GM18519 (cell line): ENCODE measurements around the gene B4GALT6.

Source experiments
- ATAC-seq: cut with Tn5 transposase; IDR thresholded peaks from one replicate; pipeline ENCODE4 v1.9.1; 2021; ENCODE audit warnings: mild to moderate bottlenecking, moderate library complexity; ENCODE audit not compliant: unreplicated experiment, low FRiP score

Gene B4GALT6

DNA sequence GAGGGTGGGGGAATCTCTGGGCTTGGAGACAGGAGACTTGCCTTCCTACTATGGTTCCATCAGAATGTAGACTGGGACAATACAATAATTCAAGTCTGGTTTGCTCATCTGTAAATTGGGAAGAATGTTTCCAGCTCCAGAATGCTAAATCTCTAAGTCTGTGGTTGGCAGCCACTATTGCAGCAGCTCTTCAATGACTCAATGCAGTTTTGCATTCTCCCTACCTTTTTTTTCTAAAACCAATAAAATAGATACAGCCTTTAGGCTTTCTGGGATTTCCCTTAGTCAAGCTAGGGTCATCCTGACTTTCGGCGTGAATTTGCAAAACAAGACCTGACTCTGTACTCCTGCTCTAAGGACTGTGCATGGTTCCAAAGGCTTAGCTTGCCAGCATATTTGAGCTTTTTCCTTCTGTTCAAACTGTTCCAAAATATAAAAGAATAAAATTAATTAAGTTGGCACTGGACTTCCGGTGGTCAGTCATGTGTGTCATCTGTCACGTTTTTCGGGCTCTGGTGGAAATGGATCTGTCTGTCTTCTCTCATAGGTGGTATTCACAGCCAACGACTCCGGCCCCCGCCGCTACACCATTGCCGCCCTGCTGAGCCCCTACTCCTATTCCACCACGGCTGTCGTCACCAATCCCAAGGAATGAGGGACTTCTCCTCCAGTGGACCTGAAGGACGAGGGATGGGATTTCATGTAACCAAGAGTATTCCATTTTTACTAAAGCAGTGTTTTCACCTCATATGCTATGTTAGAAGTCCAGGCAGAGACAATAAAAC is 86.2 kb downstream of the B4GALT6 start:
- ATAC-seq, result no peak

DNA sequence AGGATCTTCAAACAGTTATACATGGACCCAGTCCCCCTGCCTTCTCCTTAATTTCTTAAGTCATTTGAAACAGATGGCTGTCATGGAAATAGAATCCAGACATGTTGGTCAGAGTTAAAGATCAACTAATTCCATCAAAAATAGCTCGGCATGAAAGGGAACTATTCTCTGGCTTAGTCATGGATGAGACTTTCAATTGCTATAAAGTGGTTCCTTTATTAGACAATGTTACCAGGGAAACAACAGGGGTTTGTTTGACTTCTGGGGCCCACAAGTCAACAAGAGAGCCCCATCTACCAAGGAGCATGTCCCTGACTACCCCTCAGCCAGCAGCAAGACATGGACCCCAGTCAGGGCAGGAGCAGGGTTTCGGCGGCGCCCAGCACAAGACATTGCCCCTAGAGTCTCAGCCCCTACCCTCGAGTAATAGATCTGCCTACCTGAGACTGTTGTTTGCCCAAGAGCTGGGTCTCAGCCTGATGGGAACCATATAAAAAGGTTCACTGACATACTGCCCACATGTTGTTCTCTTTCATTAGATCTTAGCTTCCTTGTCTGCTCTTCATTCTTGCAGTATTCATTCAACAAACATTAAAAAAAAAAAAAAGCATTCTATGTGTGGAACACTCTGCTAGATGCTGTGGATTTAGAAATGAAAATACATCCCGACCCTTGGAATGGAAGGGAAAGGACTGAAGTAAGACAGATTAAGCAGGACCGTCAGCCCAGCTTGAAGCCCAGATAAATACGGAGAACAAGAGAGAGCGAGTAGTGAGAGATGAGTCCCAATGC is 88.1 kb downstream of the B4GALT6 start:
- no peak for ATAC-seq

DNA sequence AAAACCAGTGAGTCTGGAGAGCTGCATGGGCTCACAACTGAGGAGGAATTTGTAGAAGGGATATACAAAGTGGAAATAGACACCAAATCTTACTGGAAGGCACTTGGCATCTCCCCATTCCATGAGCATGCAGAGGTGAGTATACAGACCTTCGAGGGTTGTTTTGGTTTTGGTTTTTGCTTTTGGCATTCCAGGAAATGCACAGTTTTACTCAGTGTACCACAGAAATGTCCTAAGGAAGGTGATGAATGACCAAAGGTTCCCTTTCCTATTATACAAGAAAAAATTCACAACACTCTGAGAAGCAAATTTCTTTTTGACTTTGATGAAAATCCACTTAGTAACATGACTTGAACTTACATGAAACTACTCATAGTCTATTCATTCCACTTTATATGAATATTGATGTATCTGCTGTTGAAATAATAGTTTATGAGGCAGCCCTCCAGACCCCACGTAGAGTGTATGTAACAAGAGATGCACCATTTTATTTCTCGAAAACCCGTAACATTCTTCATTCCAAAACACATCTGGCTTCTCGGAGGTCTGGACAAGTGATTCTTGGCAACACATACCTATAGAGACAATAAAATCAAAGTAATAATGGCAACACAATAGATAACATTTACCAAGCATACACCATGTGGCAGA is 89.1 kb downstream of the B4GALT6 start:
- ATAC-seq, result no peak

DNA sequence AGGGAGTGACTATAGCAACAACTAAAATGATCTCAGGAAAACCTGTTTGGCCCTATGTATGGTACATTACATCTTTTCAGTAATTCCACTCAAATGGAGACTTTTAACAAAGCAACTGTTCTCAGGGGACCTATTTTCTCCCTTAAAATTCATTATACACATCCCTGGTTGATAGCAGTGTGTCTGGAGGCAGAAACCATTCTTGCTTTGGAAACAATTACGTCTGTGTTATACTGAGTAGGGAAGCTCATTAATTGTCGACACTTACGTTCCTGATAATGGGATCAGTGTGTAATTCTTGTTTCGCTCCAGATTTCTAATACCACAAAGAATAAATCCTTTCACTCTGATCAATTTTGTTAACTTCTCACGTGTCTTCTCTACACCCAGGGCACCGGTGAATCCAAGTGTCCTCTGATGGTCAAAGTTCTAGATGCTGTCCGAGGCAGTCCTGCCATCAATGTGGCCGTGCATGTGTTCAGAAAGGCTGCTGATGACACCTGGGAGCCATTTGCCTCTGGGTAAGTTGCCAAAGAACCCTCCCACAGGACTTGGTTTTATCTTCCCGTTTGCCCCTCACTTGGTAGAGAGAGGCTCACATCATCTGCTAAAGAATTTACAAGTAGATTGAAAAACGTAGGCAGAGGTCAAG is 91.7 kb downstream of the B4GALT6 start:
- ATAC-seq, result no peak

DNA sequence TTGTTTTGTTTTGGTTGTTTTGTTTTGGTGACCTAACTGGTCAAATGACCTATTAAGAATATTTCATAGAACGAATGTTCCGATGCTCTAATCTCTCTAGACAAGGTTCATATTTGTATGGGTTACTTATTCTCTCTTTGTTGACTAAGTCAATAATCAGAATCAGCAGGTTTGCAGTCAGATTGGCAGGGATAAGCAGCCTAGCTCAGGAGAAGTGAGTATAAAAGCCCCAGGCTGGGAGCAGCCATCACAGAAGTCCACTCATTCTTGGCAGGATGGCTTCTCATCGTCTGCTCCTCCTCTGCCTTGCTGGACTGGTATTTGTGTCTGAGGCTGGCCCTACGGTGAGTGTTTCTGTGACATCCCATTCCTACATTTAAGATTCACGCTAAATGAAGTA is 92.8 kb downstream of the B4GALT6 start, which contains the start of gene TTR:
TTR (plus strand) TSS at position 250 of the 400 bp plus-strand sequence; CDS start at position 276, 26 bp downstream.
- ATAC-seq, result no peak

DNA sequence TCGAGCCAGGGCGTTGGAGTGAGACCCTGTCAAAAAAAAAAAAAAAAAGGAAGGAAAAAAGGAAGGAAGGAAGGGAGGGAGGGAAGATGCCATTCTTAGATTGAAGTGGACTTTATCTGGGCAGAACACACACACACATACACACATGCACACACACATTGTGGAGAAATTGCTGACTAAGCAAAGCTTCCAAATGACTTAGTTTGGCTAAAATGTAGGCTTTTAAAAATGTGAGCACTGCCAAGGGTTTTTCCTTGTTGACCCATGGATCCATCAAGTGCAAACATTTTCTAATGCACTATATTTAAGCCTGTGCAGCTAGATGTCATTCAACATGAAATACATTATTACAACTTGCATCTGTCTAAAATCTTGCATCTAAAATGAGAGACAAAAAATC is 93.3 kb downstream of the B4GALT6 start:
- ATAC-seq, result no peak

DNA sequence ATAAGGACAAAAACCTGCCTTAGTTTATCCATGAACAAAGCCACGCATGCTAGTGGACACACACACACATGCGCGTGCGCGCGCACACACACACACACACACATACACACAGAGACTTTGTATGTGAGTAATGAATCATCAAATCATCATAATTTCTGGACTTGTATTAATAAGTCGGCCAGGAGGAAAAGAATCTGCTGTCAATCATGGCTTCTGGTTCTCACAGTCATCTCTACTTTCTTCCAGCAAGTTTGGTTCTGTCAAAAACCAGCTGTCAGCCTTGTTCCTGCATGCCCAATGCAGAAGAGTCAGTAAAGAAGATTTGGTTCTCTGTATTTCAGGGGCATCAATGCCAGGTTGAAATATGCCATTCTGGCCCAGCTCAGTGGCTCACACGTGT is 93.8 kb downstream of the B4GALT6 start:
- ATAC-seq, result no peak

DNA sequence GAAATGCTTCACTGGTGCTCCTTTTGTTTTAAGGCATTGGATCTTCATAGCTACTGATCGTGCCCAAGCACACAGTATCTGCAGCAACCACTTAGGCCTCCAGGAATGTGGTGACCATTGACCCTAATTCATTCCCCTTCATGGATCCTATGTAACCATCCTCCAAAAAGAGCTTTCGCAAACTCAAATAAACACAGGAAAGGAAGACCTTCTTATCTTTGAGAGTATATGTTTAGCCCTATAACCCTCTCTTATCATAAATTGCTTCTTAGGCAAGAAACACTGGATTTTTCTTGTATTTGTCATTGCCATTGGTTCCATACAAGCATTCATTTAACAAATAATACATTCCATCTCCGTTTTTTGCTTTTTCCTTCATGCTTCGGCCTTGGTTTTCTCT is 96.9 kb downstream of the B4GALT6 start:
- no peak for ATAC-seq

DNA sequence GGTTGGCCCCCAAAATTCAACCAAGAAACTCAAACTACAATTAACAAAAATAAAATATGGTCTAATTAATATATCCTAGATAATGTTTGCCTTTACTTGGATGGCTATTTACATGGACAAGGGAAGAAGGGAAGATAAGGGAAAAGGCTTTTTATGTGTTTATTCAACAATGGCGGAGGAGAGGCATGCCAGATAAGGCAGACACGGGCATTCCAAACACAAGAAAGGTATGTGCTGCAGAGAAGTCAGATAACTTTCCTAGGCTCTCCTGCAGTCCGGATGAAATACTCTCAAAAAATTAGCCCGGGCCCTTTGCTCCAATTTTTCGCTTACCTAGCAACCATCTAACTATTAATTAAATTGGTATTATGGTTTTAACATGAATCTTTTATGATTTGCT is 97.8 kb downstream of the B4GALT6 start:
- ATAC-seq, result no peak

DNA sequence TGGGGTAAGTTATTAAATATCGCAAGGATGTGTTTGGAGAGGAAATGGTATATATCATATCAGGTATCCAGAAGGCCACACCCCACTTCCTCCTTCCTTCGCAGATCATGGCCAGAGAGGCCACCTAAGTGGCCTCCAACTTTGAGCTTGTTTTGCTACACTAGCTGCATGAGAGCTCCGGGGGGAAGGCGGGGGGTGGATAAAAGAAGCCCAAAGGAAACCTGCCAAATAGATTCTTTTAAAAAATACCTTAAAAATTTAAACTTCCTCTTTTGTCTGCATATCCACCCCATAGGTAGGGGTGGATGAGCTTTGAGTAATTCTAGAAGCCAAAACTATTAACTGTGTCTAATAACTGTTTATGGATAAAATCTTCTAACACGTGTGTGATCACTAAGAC is 98.4 kb downstream of the B4GALT6 start:
- no peak for ATAC-seq

DNA sequence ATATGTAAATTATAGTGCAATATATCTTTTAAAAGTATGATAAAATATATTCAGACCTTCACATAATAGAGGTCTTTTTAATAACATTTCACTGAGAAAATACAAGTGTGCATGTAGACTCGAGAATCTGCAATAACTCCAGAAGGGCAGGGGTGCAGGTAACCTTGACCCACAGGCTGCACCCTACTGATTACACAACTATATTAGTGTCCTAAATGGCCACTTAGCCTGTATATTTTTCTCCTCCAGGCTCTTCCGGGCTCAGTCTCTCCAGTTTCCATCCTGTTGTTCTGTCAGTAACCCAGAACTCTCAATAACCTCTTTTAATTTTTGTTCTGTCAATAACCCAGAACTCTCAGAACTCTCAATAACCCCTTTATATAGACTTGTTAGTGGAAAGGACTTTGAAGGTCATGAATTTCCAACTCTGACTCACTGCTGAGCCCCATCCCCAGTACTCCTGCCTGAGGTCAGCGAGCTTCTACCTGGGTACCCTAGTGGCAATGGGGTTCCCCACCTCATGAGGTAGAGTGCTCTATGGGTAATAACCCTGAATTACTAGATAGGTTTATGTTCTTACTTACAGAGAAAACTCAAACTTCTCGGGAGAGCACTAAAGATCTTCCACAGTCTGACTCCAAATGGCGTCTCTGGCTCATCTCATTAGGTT is 101.1 kb downstream of the B4GALT6 start:
- ATAC-seq, result no peak

DNA sequence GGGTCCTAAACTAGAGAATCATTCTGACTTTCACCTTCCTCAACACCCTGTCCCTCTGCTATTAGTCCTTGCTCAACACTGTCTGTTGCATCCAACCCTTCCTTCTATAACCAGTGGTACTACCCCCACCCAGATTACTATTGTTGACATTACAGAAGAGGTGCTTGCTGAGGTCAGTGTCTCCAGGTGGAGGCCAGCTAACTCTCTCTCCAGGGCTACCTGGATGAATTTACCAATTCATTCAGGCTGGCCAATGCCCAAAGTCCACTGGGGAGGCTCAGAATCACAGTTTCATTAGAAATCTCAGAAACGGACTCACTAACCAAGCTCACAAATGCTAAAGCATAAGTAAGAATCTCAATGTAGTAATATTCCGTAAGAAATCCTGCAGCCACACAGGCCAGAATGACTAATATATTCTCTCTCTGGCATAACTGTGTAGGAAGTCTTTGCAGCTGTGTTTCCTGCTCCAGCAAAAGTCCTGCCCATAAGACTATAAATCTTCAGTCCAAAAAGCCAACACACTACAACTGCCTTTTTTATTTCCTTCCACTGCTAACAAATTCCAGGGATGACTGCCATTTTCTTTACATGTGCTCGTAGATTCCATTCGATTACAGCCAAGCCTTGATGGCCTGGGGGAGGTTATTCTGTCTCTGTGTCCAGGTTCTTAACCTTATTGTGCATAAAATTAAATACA is 102.7 kb downstream of the B4GALT6 start:
- ATAC-seq, result no peak

DNA sequence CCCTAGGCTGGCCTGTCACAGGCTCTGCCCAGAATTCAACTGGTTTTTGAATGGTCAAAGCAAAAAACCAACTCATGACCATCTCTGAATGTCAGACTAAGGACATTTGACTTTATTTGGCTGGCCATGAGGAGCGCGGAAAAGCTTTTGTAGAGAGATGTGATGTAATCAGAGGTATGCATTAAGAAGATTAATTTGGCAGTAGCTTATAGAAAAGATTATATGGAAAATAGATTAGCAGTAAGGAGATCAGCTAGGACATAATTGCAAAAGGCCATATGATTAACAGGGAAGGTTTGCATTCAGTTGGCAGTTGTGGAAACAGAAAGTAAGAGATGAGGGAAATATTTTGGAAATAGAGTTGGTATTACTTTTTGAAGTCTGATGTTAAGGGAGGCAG is 105.0 kb downstream of the B4GALT6 start:
- ATAC-seq, result no peak

DNA sequence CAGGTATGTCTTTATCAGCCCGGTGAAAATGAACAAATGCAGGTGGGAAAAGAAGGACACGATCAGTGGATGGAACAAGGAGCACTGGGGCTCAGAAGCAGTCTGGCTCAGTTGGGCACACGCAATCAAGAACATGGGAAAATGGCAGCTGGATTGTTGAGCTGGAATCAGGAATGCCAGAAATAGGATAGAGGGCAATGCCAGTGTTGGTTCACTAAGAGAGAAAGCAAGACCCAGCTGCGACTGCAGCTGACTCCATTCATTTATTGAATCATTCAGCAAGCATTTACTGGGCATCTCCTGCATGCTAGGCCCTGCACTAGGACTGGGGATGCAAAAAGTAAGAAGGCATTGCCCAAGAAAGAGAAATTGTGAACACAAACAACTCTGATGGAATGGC is 106.3 kb downstream of the B4GALT6 start:
- ATAC-seq, result no peak

DNA sequence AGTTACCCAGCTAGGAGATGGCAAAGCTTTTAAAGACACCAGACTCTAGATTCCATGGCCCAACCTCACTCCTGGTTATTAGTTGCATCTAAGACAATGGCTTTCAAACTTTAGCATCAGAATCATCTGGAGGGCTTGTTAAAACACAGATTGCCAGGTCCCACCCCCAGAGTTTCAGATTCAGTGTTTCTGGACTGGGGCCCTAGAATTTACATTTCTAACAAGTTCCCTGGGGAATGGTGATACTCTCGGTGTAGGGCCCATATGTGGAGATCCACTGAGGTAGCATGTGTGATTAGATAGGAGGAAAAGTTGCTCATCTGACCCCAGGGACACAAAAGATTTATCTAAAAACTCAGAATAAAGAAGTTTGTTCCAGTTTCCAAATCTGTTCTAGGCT is 107.2 kb downstream of the B4GALT6 start:
- peak; percentile 19 for ATAC-seq

DNA sequence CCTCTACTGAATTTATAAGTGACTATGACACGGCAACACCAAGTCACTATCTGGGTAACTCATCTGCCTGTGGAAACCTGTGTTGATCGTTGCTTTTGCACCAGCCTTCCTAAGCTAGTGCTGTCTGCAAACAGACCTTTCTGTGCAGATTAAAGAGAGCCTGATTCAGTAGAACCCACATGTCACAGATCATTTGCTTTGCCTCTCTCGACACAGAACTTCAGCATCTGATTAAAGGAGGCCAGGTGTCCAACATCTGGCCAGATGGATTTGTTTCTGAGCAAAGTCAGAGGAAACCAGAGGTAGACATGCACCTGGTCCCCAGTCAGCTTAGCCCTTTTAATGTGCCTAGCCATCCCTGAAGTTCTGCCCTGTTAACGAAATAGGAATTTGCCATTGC is 107.7 kb downstream of the B4GALT6 start:
- peak; percentile 43 for ATAC-seq

DNA sequence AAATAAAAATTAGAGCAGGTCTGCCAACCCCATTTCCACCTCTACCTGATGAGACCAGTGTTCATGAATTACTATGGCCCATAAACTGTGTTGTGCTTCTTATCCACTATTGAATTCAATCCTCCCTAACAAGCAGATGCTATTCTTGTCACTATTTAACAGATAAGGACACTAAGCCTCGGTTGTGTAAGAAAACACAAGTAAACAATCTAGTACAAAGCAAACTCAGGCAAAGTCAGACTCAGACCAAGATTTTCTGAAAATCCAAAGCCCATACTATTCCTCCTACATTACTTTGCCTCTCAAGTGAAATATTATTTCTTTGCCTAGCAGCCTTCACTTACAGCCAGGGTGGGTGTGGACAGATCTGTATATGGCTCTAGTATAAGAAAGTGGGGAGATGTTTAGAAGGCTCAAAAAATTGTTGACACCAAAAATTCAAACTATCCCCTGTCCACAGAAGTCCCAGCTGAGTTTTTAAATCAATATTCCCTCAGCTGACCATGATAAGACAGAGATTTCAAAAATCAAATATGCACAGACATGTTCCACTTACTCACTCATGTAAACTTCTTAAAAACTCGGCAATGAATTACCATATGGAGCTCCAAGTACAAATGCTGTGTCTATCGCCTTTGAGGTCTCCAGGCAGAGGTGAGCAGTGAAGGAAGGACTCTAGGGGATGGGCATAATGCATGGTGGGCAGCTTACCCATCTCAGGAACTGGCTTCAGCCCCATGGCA is 108.7 kb downstream of the B4GALT6 start:
- ATAC-seq, result no peak

DNA sequence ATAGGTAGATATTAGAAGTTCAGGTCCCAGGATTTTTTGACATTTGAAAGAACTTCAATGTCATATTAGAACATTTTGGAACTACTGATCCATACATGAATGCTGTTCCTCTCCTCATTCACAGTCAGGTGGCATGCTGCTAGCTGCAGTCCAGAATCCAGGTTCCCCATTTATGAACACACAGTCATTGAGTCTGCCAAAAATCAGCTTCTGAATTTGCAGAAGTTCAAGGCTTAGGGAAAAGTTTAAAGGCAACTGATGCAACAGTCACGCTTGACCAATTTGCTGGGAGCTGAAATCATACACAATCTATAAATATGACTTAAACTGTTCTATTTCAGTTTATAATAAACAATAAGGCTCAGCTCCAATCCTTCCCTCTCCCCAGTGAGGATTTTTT is 110.0 kb downstream of the B4GALT6 start:
- ATAC-seq, result no peak
